Osteoblast (primary cell): Measurements from ENCODE around the gene ACAP1. TPM values are rescaled to one million over a fixed set of nuclear protein-coding genes. Genes with fewer than 3 reads are reported as not detected.
A peak's percentile ranks its signal among the peaks of the same experiment; 100 is the strongest.

Experiments used
- DNase-seq: peaks from one replicate; pipeline ENCODE4 v3.0.0; 2011; ENCODE audit warnings: low spot score, mixed read lengths; ENCODE audit not compliant: insufficient read length; ENCODE audit errors: missing footprints
- H2AFZ ChIP-seq: 2 replicates; pipeline ENCODE4 v1.6.0; 2011; ENCODE audit warnings: mild to moderate bottlenecking, low read length
- H3K27ac ChIP-seq: 2 replicates; pipeline ENCODE4 v1.5.1; 2011; ENCODE audit warnings: mild to moderate bottlenecking, low read depth, low read length, moderate library complexity
- H3K27me3 ChIP-seq: 2 replicates; pipeline ENCODE4 v1.6.0; 2012; ENCODE audit warnings: mild to moderate bottlenecking, control low read depth, inconsistent platforms, low read length, moderate library complexity; ENCODE audit not compliant: insufficient read depth
- H3K36me3 ChIP-seq: 2 replicates; pipeline ENCODE4 v1.5.1; 2011; ENCODE audit warnings: mild to moderate bottlenecking, low read length, control low read depth, moderate library complexity; ENCODE audit not compliant: insufficient read depth
- H3K4me1 ChIP-seq: 2 replicates; pipeline ENCODE4 v1.5.1; 2011; ENCODE audit warnings: mild to moderate bottlenecking, low read length, control low read depth, moderate library complexity; ENCODE audit not compliant: insufficient read depth
- H3K4me2 ChIP-seq: 2 replicates; pipeline ENCODE4 v1.6.0; 2011; ENCODE audit warnings: mild to moderate bottlenecking, low read length; ENCODE audit not compliant: insufficient read depth
- H3K4me3 ChIP-seq: fragments of 200-600 bp; sonication (generic); 3 replicates; pipeline ENCODE4 v1.5.1; 2012; ENCODE audit warnings: mild to moderate bottlenecking, low read length, inconsistent platforms; ENCODE audit not compliant: insufficient read depth
- H3K79me2 ChIP-seq: 2 replicates; pipeline ENCODE4 v1.6.0; 2012; ENCODE audit warnings: mild to moderate bottlenecking, low read length, control low read depth, inconsistent platforms; ENCODE audit not compliant: insufficient read depth
- H3K9me3 ChIP-seq: 2 replicates; pipeline ENCODE4 v1.5.1; 2011; ENCODE audit warnings: low read depth, low read length, control low read depth
- H4K20me1 ChIP-seq: 2 replicates; pipeline ENCODE4 v1.6.0; 2012; ENCODE audit warnings: mild to moderate bottlenecking, low read length, control low read depth; ENCODE audit not compliant: insufficient read depth
- CTCF ChIP-seq: IDR thresholded peaks from 2 replicates; pipeline ENCODE4 v1.5.1; 2011; ENCODE audit warnings: mild to moderate bottlenecking, low read depth, low read length, moderate library complexity; ENCODE audit errors: extremely low read depth
- total RNA-seq: library from RNA; depleted of rRNA; stranded (reverse); fragments of >200 nt; gene quantifications from 2 replicates; pipeline ENCODE4 v1.2.3, GENCODE V29; 2012

The ACAP1 gene
- total RNA-seq, 1 donor, result not detected

DNA sequence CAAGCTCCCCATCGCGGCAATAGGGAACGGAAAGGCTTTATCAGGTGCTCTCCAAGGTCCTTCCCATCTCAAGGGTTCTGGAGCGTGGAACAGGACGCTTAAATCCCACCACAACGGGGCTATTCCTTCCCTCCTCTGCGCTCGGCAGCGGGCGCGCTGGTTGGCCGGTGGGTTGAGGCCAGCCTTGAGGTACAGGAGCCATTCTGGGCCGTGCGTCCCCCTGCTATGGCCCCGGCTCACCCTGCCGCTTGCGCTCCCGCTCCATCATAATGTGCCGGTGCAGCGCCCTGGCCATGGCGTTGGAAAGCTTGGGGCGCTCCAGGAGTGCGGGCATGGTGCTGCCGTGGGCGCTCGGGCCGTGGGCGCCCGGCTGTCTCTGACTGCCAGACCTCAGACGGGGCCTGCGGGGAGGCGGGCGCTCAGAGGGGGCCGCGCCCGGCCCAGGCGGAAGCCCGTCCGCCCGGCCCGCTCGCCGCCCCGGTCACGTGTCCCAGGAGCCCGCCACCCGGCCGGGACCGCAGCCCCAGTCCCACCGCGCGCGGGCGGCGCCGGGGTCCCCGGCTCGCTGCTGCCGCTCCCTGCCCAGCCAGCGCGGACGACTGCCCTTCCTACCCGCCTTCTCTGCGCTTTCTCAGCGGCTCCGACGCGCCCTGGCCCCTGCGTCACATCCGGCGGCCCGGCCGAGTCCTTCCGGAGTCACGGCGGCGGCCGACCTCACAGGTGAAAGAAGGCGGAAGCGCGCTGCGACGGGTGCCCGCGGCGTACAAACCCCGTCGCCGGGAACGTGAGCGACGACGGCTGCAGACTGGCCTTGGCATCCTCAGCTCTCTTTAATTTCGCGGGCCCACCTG is 21.4 kb upstream of the ACAP1 start, which contains the start of gene GPS2:
TSS of gene GPS2 (minus strand) at position 642 of the 851 bp plus-strand sequence. CDS start at position 334, 308 bp downstream.
- H3K27me3 ChIP-seq, result no peaks in the 10 kb centered on the region
- TF ChIP-seq CTCF, result no peak
- peaks cover 64% of the 10 kb centered on the region for H3K36me3 ChIP-seq
- peak; percentile 99 for DNase-seq
- peak within 1 kb of the TSS; percentile 91 for H3K4me3 ChIP-seq
- H3K27ac ChIP-seq, result peak within 1 kb of the TSS; percentile 70
- H2AFZ ChIP-seq, result peak within 1 kb of the TSS; percentile 61
- peaks cover 45% of the 10 kb centered on the region for H3K79me2 ChIP-seq
- H3K4me2 ChIP-seq, result peak within 1 kb of the TSS; percentile 97
- peaks cover 31% of the 10 kb centered on the region for H3K4me1 ChIP-seq
- no peaks in the 10 kb centered on the region for H3K9me3 ChIP-seq
- H4K20me1 ChIP-seq, result peaks cover 45% of the 10 kb centered on the region

GRCh38 chr17:7315570-7316235 is 20.6 kb upstream of the ACAP1 start:
- peak; percentile 88 for DNase-seq
- H3K4me3 ChIP-seq, result peak overlapping the region; percentile 91
- peak overlapping the region; percentile 97 for H3K4me2 ChIP-seq
- peaks cover 37% of the 10 kb centered on the region for H3K79me2 ChIP-seq
- peaks cover 37% of the 10 kb centered on the region for H4K20me1 ChIP-seq
- H3K9me3 ChIP-seq, result no peaks in the 10 kb centered on the region
- H3K27ac ChIP-seq, result peak overlapping the region; percentile 70
- TF ChIP-seq CTCF, result no peak
- peaks cover 64% of the 10 kb centered on the region for H3K36me3 ChIP-seq
- H3K4me1 ChIP-seq, result peaks cover 28% of the 10 kb centered on the region
- H3K27me3 ChIP-seq, result no peaks in the 10 kb centered on the region
- peak overlapping the region; percentile 61 for H2AFZ ChIP-seq

DNA sequence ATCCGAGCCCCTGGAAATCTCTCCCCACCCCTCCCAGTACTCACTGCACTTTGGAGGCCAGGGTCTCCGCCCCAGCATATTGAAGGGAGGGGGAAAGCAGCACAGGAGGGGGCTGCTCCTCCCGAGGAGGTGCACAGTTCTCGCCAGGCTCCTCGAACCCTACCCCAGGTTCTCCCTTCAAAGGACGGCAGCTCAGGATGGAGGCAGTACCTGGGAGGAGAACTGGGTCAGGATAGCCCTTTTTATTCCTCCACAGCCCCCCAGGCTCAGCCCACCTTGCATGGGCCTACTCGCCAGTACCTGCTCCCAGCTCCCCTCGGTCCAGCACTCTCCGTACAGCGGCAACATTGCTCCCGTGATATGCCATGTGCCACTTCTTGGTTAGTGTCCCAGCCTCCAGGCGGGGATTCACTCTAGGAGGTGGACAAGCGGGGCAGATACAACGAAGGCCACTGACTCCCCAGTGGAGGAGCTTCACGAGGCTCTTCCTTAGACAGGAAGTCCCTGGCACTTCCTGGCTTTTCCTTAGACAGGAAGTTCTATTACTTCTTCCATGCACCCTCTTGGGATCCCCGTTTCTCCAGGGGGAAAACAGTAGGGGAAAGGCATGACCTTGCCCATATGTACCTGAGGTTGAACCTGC is 19.0 kb upstream of the ACAP1 start:
- no peak overlapping the region for H3K4me2 ChIP-seq
- peaks cover 25% of the 10 kb centered on the region for H3K79me2 ChIP-seq
- H3K27ac ChIP-seq, result no peak overlapping the region
- peaks cover 24% of the 10 kb centered on the region for H4K20me1 ChIP-seq
- peaks cover 28% of the 10 kb centered on the region for H3K4me1 ChIP-seq
- peak; percentile 82 for DNase-seq
- TF ChIP-seq CTCF, result no peak
- H2AFZ ChIP-seq, result no peak overlapping the region
- H3K4me3 ChIP-seq, result no peak overlapping the region
- H3K27me3 ChIP-seq, result no peaks in the 10 kb centered on the region
- peaks cover 67% of the 10 kb centered on the region for H3K36me3 ChIP-seq
- no peaks in the 10 kb centered on the region for H3K9me3 ChIP-seq
